Ovary (tissue), 1 donor: ENCODE measurements around the gene LINGO3.

Source experiments
- EP300 ChIP-seq: sonication (generic); formaldehyde crosslinking; IDR thresholded peaks from one replicate; pipeline ENCODE4 v1.6.1; 2017; ENCODE audit warnings: antibody characterized with exemption
- POLR2A ChIP-seq: fragments of 450-650 bp; IDR thresholded peaks from one replicate; pipeline ENCODE4 v1.6.1; 2017; ENCODE audit warnings: antibody characterized with exemption, mild to moderate bottlenecking, moderate library complexity

- TF ChIP-seq EP300 (no peak), POLR2A (no peak)
Observed at GRCh38 chr19:2334986-2335846, 27.3 kb upstream of the LINGO3 start.
